Measurements from ENCODE around the gene ZNF610. TPM values are rescaled to one million over a fixed set of nuclear protein-coding genes. Genes with fewer than 3 reads are reported as not detected.
"Not testable (repeated sequence)": the region's sequence is repeated elsewhere in the genome, so short reads cannot be mapped to it uniquely, and the experiment has no call there.

The ZNF610 gene
- total and polyA plus RNA-seq, 2 donors (not counting 1 experiment from before 2014, with no cell fraction given) = 1.5 to 3.7 TPM

- Mint-ChIP-seq H3K27ac (no peak overlapping the region), H3K4me3 (no peak overlapping the region), H3K4me1 (peaks cover 2% of the 10 kb centered on the region), H3K27me3 (no peaks in the 10 kb centered on the region), H3K9me3 (ENCODE audit: insufficient read depth) (peaks cover 11% of the 10 kb centered on the region)
- intact Hi-C loops (cut with micrococcal nuclease) = no loop called here
- ATAC-seq (ENCODE audit: low read depth) = no peak
- H3K4me3 ChIP-seq (ENCODE audit: control extremely low read depth in 1 of 5, extremely low read depth in 1 of 5, insufficient read depth in 1 of 5, low read depth in 2 of 5, low read length in 4 of 5) = no peak overlapping the region
- H3K4me1 ChIP-seq (ENCODE audit: control insufficient read depth in 2 of 2, insufficient read depth in 2 of 2, low read length in 2 of 2) = peaks cover 4 to 6% of the 10 kb centered on the region in 2 donors
- no peak overlapping the region for H2AFZ ChIP-seq (ENCODE audit: insufficient read depth, low read depth, low read length, poor library complexity, severe bottlenecking)
- ChIA-PET CTCF (no interaction called here), POLR2A (no interaction called here)
- peaks cover 14 to 31% of the 10 kb centered on the region in 2 experiments for H3K36me3 ChIP-seq (replicated peaks in 1 of 2; ENCODE audit: control extremely low read depth in 1 of 2, control insufficient read depth in 1 of 2, extremely low read depth in 1 of 2, insufficient read depth in 2 of 2, low read length in 1 of 2)
- no peak overlapping the region for H3K9ac ChIP-seq (ENCODE audit: low read length)
- H3K9me3 ChIP-seq (ENCODE audit: control extremely low read depth in 1 of 3, control insufficient read depth in 2 of 3, insufficient read depth in 1 of 3, low read length in 2 of 3) = peaks cover 4 to 34% (median 6%) of the 10 kb centered on the region in 3 donors
- H4K20me1 ChIP-seq (ENCODE audit: control insufficient read depth, insufficient read depth, low read length, poor library complexity, severe bottlenecking) = no peaks in the 10 kb centered on the region
- no peak for TF ChIP-seq EZH2 (IDR thresholded peaks at IDR 0.05; ENCODE audit: borderline replicate concordance, insufficient read depth, low read depth, low read length, poor library complexity, severe bottlenecking)
- 100% methylated on average over 3 of the region's 3 CpGs for WGBS (ENCODE audit: insufficient coverage)
- peaks cover 5% of the 10 kb centered on the region for H3K79me2 ChIP-seq (ENCODE audit: control insufficient read depth, insufficient read depth, low read length)
- H3K27ac ChIP-seq (ENCODE audit: low read length in 2 of 2) = no peak overlapping the region
- DNase-seq = no peak
- H3K27me3 ChIP-seq (replicated peaks in 1 of 4; ENCODE audit: control extremely low read depth in 1 of 4, control insufficient read depth in 3 of 4, insufficient read depth in 4 of 4, low read length in 3 of 4) = no peaks in the 10 kb centered on the region
- no peak overlapping the region for H3K4me2 ChIP-seq (replicated peaks; ENCODE audit: low read depth, low read length, poor library complexity, severe bottlenecking)
Observed at GRCh38 chr19:52291781-52292180, 44.3 kb upstream of the ZNF610 start.

- H3K79me2 ChIP-seq (ENCODE audit: control insufficient read depth, insufficient read depth, low read length) = peaks cover 13% of the 10 kb centered on the region
- 100% methylated on average over 2 of the region's 6 CpGs for WGBS (ENCODE audit: insufficient coverage)
- H3K4me3 ChIP-seq (ENCODE audit: control extremely low read depth in 1 of 5, extremely low read depth in 1 of 5, insufficient read depth in 1 of 5, low read depth in 2 of 5, low read length in 4 of 5); CTCF ChIA-PET; H3K9me3 Mint-ChIP-seq (ENCODE audit: insufficient read depth); H2AFZ ChIP-seq (ENCODE audit: insufficient read depth, low read depth, low read length, poor library complexity, severe bottlenecking); intact Hi-C loops (cut with micrococcal nuclease); H3K27ac ChIP-seq (ENCODE audit: low read length in 2 of 2); H4K20me1 ChIP-seq (ENCODE audit: control insufficient read depth, insufficient read depth, low read length, poor library complexity, severe bottlenecking); H3K27me3 Mint-ChIP-seq; POLR2A ChIA-PET; H3K9ac ChIP-seq (ENCODE audit: low read length); H3K4me2 ChIP-seq (replicated peaks; ENCODE audit: low read depth, low read length, poor library complexity, severe bottlenecking); H3K4me3 Mint-ChIP-seq; H3K27ac Mint-ChIP-seq; H3K27me3 ChIP-seq (replicated peaks in 1 of 4; ENCODE audit: control extremely low read depth in 1 of 4, control insufficient read depth in 3 of 4, insufficient read depth in 4 of 4, low read length in 3 of 4); DNase-seq; ATAC-seq (ENCODE audit: low read depth): not testable (repeated sequence)
- peaks cover 11 to 30% of the 10 kb centered on the region in 2 experiments for H3K36me3 ChIP-seq (replicated peaks in 1 of 2; ENCODE audit: control extremely low read depth in 1 of 2, control insufficient read depth in 1 of 2, extremely low read depth in 1 of 2, insufficient read depth in 2 of 2, low read length in 1 of 2)
- peaks cover 9 to 13% of the 10 kb centered on the region in 2 donors for H3K4me1 ChIP-seq (ENCODE audit: control insufficient read depth in 2 of 2, insufficient read depth in 2 of 2, low read length in 2 of 2)
- peaks cover 11% of the 10 kb centered on the region for H3K4me1 Mint-ChIP-seq
- peaks cover 4 to 33% (median 6%) of the 10 kb centered on the region in 3 donors for H3K9me3 ChIP-seq (ENCODE audit: control extremely low read depth in 1 of 3, control insufficient read depth in 2 of 3, insufficient read depth in 1 of 3, low read length in 2 of 3)
Observed at GRCh38 chr19:52292946-52293345, 43.1 kb upstream of the ZNF610 start.
